IMR-90 (cell line): ENCODE measurements around the gene PDILT. TPM values are rescaled to one million over a fixed set of nuclear protein-coding genes. Genes with fewer than 3 reads are reported as not detected.

ENCODE experiments used
- ATAC-seq: fragments of 200-7000 bp; cut with Tn5 transposase; 2 replicates; pipeline ENCODE4 v1.9.1; 2020; ENCODE audit warnings: low read depth, mild to moderate bottlenecking, moderate library complexity
- BruUV-seq: library from RNA; stranded (reverse); fragments of 400-500 nt; replicated peaks from 2 replicates; lab custom pipeline; 2021; lab: Mats Ljungman, UMichigan
- CTCF ChIA-PET: fragments of 300-600 bp; formaldehyde crosslinking; extraction: SDS; loops from one replicate; lab custom pipeline; 2021; ENCODE audit warnings: antibody characterized with exemption; lab: Yijun Ruan, JAX
- POLR2A ChIA-PET: fragments of 300-600 bp; sonication (Branson Sonifier 250); formaldehyde crosslinking; loops from one replicate; lab custom pipeline; 2022; ENCODE audit warnings: antibody characterized with exemption; ENCODE audit not compliant: unreplicated experiment; lab: Charles Lee
- DNase-seq: peaks from one replicate; pipeline ENCODE4 v3.0.0; 2013
- H2AFZ ChIP-seq: replicated peaks from 2 replicates; pipeline ENCODE3; 2013; ENCODE audit warnings: low read length, mild to moderate bottlenecking; ENCODE audit not compliant: poor library complexity
- H2AK5ac ChIP-seq: 2 replicates; pipeline ENCODE4 v1.6.1; 2013; ENCODE audit warnings: low read depth, low read length, inconsistent platforms
- H2AK9ac ChIP-seq: replicated peaks from 2 replicates; pipeline ENCODE3; 2013; ENCODE audit warnings: mild to moderate bottlenecking, low read depth, low read length, moderate library complexity; ENCODE audit not compliant: poor library complexity
- H2BK120ac ChIP-seq: 2 replicates; pipeline ENCODE4 v1.6.1; 2013; ENCODE audit warnings: low read depth, low read length, inconsistent platforms
- H2BK15ac ChIP-seq: 3 replicates; pipeline ENCODE4 v1.6.1; 2013; ENCODE audit warnings: low read depth, low read length, inconsistent platforms
- H2BK20ac ChIP-seq: 2 replicates; pipeline ENCODE4 v1.6.1; 2013; ENCODE audit warnings: low read depth, mild to moderate bottlenecking, inconsistent platforms, low read length, moderate library complexity
- H2BK5ac ChIP-seq: 2 replicates; pipeline ENCODE4 v1.6.1; 2013; ENCODE audit warnings: mild to moderate bottlenecking, low read depth, low read length, inconsistent platforms; ENCODE audit not compliant: poor library complexity, severe bottlenecking
- H3K14ac ChIP-seq: replicated peaks from 2 replicates; pipeline ENCODE4 v1.6.1; 2013; ENCODE audit warnings: low read depth, low read length, inconsistent platforms
- H3K18ac ChIP-seq: 2 replicates; pipeline ENCODE4 v1.6.1; 2013; ENCODE audit warnings: low read depth, low read length, control low read depth
- H3K23ac ChIP-seq: 2 replicates; pipeline ENCODE4 v1.6.1; 2013; ENCODE audit warnings: low read depth, low read length, inconsistent platforms
- H3K27ac ChIP-seq: 2 replicates; pipeline ENCODE4 v1.5.1; 2013; ENCODE audit warnings: mild to moderate bottlenecking, control low read depth, low read length; ENCODE audit not compliant: insufficient read depth
- H3K27me3 ChIP-seq: 2 replicates; pipeline ENCODE4 v1.6.1; 2013; ENCODE audit warnings: low read length; ENCODE audit not compliant: control insufficient read depth, insufficient read depth
- H3K36me3 ChIP-seq: 2 replicates; pipeline ENCODE4 v1.6.1; 2013; ENCODE audit warnings: low read length, mixed read lengths; ENCODE audit not compliant: control insufficient read depth, insufficient read depth
- H3K4ac ChIP-seq: 2 replicates; pipeline ENCODE4 v1.6.1; 2013; ENCODE audit warnings: low read depth, low read length, inconsistent platforms
- H3K4me1 ChIP-seq: 2 replicates; pipeline ENCODE4 v1.6.1; 2013; ENCODE audit warnings: low read length, mixed read lengths; ENCODE audit not compliant: control insufficient read depth, insufficient read depth
- H3K4me2 ChIP-seq: 2 replicates; pipeline ENCODE4 v1.6.1; 2013; ENCODE audit warnings: low read depth, mild to moderate bottlenecking, control low read depth, low read length, moderate library complexity
- H3K4me3 ChIP-seq: 2 replicates; pipeline ENCODE4 v1.5.1; 2013; ENCODE audit warnings: low read depth, mild to moderate bottlenecking, control low read depth, low read length, moderate library complexity; ENCODE audit not compliant: insufficient read depth
- H3K56ac ChIP-seq: 2 replicates; pipeline ENCODE4 v1.6.1; 2013; ENCODE audit warnings: low read length, inconsistent platforms; ENCODE audit not compliant: insufficient read depth; ENCODE audit errors: extremely low read depth
- H3K79me1 ChIP-seq, 2 experiments: 2 replicates each; pipeline ENCODE4 v1.6.1; 2013; ENCODE audit warnings: low read length in 2 of 2, inconsistent platforms in 1 of 2, low read depth in 1 of 2
- H3K9ac ChIP-seq: 2 replicates; pipeline ENCODE4 v1.6.1; 2013; ENCODE audit warnings: low read depth, low read length, control low read depth
- H3K9me1 ChIP-seq: 2 replicates; pipeline ENCODE4 v1.6.1; 2013; ENCODE audit warnings: low read length, inconsistent platforms; ENCODE audit not compliant: insufficient read depth
- H3K9me3 ChIP-seq: 2 replicates; pipeline ENCODE4 v1.6.1; 2013; ENCODE audit warnings: low read length; ENCODE audit not compliant: control insufficient read depth, insufficient read depth
- H4K20me1 ChIP-seq: 2 replicates; pipeline ENCODE4 v1.6.1; 2013; ENCODE audit warnings: low read length, inconsistent platforms; ENCODE audit not compliant: insufficient read depth
- H4K5ac ChIP-seq: 2 replicates; pipeline ENCODE4 v1.6.1; 2013; ENCODE audit warnings: mild to moderate bottlenecking, low read depth, low read length, control low read depth
- H4K8ac ChIP-seq, 2 experiments: 2 replicates each; pipeline ENCODE4 v1.6.1; 2013; ENCODE audit warnings: low read depth in 2 of 2, low read length in 2 of 2, control low read depth in 1 of 2, inconsistent platforms in 1 of 2
- H4K91ac ChIP-seq: 2 replicates; pipeline ENCODE4 v1.6.1; 2013; ENCODE audit warnings: low read depth, low read length, inconsistent platforms; ENCODE audit not compliant: insufficient read depth
- BHLHE40 ChIP-seq: fragments of 150-350 bp; IDR thresholded peaks from 2 replicates; pipeline ENCODE4 v1.6.1; 2016; ENCODE audit warnings: mild to moderate bottlenecking, low read depth, low read length
- CEBPB ChIP-seq: IDR thresholded peaks from 2 replicates; pipeline ENCODE4 v1.6.1; 2012; ENCODE audit warnings: low read depth, low read length, improper control_type of control experiment
- CHD1 ChIP-seq: IDR thresholded peaks from 2 replicates; pipeline ENCODE4 v1.6.1; 2012; ENCODE audit warnings: low read depth, low read length, improper control_type of control experiment
- ELK1 ChIP-seq: fragments of 150-350 bp; IDR thresholded peaks from 2 replicates; pipeline ENCODE4 v1.6.1; 2016; ENCODE audit warnings: low read depth, mild to moderate bottlenecking, low read length, moderate library complexity, borderline replicate concordance
- FOS ChIP-seq: fragments of 150-350 bp; IDR thresholded peaks from 2 replicates; pipeline ENCODE4 v1.6.1; 2016; ENCODE audit warnings: low read depth, low read length
- MAFK ChIP-seq: IDR thresholded peaks from 2 replicates; pipeline ENCODE4 v1.6.1; 2012; ENCODE audit warnings: low read depth, low read length, improper control_type of control experiment
- MAZ ChIP-seq: IDR thresholded peaks from 2 replicates; pipeline ENCODE4 v1.6.1; 2012; ENCODE audit warnings: low read depth, mild to moderate bottlenecking, low read length, improper control_type of control experiment, moderate library complexity, borderline replicate concordance
- MXI1 ChIP-seq: IDR thresholded peaks from 2 replicates; pipeline ENCODE4 v1.6.1; 2012; ENCODE audit warnings: low read depth, mild to moderate bottlenecking, low read length, moderate library complexity, borderline replicate concordance
- NFE2L2 ChIP-seq: fragments of 150-350 bp; IDR thresholded peaks from 2 replicates; pipeline ENCODE4 v1.6.1; 2016; ENCODE audit warnings: low read depth, mild to moderate bottlenecking, low read length
- POLR2A ChIP-seq: IDR thresholded peaks from 2 replicates; pipeline ENCODE4 v1.6.1; 2012; ENCODE audit warnings: mild to moderate bottlenecking, low read depth, low read length
- RAD21 ChIP-seq: IDR thresholded peaks from 2 replicates; pipeline ENCODE4 v1.6.1; 2012; ENCODE audit warnings: low read length, improper control_type of control experiment
- RCOR1 ChIP-seq: IDR thresholded peaks from 2 replicates; pipeline ENCODE4 v1.6.1; 2012; ENCODE audit warnings: mild to moderate bottlenecking, low read length, improper control_type of control experiment; ENCODE audit not compliant: insufficient replicate concordance
- RFX5 ChIP-seq: IDR thresholded peaks from 2 replicates; pipeline ENCODE4 v1.8.0; 2012; ENCODE audit warnings: low read depth, mild to moderate bottlenecking, low read length, moderate library complexity
- SMC3 ChIP-seq: fragments of 150-350 bp; IDR thresholded peaks from 2 replicates; pipeline ENCODE4 v1.6.1; 2016; ENCODE audit warnings: low read depth, mild to moderate bottlenecking, antibody characterized with exemption, low read length, moderate library complexity
- WGBS, 2 experiments: methylation state at CpG; one replicate each; pipeline versions ENCODE4 v1.1.5 to v1.1.7; 2013; ENCODE audit warnings: missing lambda C conversion rate in 2 of 2; ENCODE audit not compliant: insufficient read length in 1 of 2; ENCODE audit errors: extremely low coverage in 2 of 2; 5-methylcytosine and 5-hydroxymethylcytosine counted together
- dilution Hi-C: fragments of 300-500 bp; cut with HindIII; formaldehyde crosslinking; loops from one replicate; pipeline ENCODE4 v1.14.3; 2018; ENCODE audit warnings: low sequenced_read_pairs; ENCODE audit not compliant: unreplicated experiment
- in situ Hi-C: fragments of 300-500 bp; cut with MboI; formaldehyde crosslinking; loops from 3 replicates; pipeline ENCODE4 v1.14.3; 2019; ENCODE audit warnings: low sequenced_read_pairs, inconsistent platforms, mixed read lengths
- intact Hi-C: fragments of 100-400 bp; cut with micrococcal nuclease; formaldehyde crosslinking; loops from 2 replicates; pipeline ENCODE4 v1.10.0; 2022
- polyA plus RNA-seq, 3 experiments: library from polyadenylated mRNA; depleted of rRNA; stranded (reverse); fragments of >200 nt; gene quantifications; 2 replicates each; pipeline ENCODE4 v1.2.3, GENCODE V29; 2012; ENCODE audit warnings: low replicate concordance in 1 of 3
- total RNA-seq: library from RNA; depleted of rRNA; stranded (reverse); fragments of >200 nt; gene quantifications from 2 replicates; pipeline ENCODE4 v1.2.3, GENCODE V29; 2012
- TF ChIP-seq, protein P1 (sequence below): fragments of 150-350 bp; IDR thresholded peaks from 2 replicates; pipeline ENCODE4 v1.6.1; 2017; ENCODE audit warnings: mild to moderate bottlenecking, antibody characterized with exemption, low read length, low read depth
- TF ChIP-seq, protein P2 (sequence below): conservative IDR thresholded peaks from 2 replicates; pipeline ENCODE4 v1.5.1; 2012; ENCODE audit warnings: mild to moderate bottlenecking, low read depth, low read length, improper control_type of control experiment

The PDILT gene
- total and polyA plus RNA-seq, 2 of the 4 experiments (the other 2 are of a cell fraction), result not detected

DNA sequence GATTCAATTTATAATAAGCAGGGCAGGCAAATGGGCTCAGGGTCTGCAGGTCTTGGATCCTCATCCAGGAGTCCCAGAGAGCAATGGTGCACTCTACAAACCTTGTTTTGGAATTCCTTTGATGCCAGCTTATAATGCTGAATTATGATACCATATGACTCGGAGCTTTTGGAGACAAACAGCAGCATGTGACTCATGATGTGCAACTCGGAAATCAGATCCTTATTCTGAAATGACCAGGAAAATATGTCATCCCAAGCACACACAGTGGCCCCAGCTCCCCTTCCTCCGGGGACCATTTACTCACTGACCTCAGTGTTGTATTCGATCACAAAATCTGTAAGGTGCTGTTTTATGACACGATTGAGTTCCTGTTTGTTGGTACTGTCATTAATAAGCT is 31.8 kb downstream of the PDILT start:
- dilution Hi-C loops (no loop called here), intact Hi-C loops (no loop called here)

More for the DNA sequence above, 31.8 kb downstream of the PDILT start:
- no peaks in the 10 kb centered on the region for H3K4me1 ChIP-seq
- no peaks in the 10 kb centered on the region for H3K79me1 ChIP-seq
- no CpG with 5 or more reads among the region's 5 CpGs for WGBS, 2 experiments
- POLR2A ChIA-PET, result no interaction called here
- DNase-seq (no peak), ATAC-seq (no peak)
- no peak overlapping the region for H2AK5ac ChIP-seq
- no peaks in the 10 kb centered on the region for H3K36me3 ChIP-seq
- no peak overlapping the region for H4K91ac ChIP-seq
- H4K8ac ChIP-seq, result no peak overlapping the region
- no peak overlapping the region for H2BK15ac ChIP-seq
- TF ChIP-seq, protein P1, sequence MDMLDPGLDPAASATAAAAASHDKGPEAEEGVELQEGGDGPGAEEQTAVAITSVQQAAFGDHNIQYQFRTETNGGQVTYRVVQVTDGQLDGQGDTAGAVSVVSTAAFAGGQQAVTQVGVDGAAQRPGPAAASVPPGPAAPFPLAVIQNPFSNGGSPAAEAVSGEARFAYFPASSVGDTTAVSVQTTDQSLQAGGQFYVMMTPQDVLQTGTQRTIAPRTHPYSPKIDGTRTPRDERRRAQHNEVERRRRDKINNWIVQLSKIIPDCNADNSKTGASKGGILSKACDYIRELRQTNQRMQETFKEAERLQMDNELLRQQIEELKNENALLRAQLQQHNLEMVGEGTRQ, result no peak
- TF ChIP-seq CEBPB (no peak), FOS (no peak), ELK1 (no peak), MXI1 (no peak), MAZ (no peak), RAD21 (no peak), POLR2A (no peak), MAFK (no peak), RCOR1 (no peak), RFX5 (no peak), CHD1 (no peak), NFE2L2 (no peak), SMC3 (no peak), BHLHE40 (no peak)
- TF ChIP-seq, protein P2, sequence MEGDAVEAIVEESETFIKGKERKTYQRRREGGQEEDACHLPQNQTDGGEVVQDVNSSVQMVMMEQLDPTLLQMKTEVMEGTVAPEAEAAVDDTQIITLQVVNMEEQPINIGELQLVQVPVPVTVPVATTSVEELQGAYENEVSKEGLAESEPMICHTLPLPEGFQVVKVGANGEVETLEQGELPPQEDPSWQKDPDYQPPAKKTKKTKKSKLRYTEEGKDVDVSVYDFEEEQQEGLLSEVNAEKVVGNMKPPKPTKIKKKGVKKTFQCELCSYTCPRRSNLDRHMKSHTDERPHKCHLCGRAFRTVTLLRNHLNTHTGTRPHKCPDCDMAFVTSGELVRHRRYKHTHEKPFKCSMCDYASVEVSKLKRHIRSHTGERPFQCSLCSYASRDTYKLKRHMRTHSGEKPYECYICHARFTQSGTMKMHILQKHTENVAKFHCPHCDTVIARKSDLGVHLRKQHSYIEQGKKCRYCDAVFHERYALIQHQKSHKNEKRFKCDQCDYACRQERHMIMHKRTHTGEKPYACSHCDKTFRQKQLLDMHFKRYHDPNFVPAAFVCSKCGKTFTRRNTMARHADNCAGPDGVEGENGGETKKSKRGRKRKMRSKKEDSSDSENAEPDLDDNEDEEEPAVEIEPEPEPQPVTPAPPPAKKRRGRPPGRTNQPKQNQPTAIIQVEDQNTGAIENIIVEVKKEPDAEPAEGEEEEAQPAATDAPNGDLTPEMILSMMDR, result no peak
- H2AFZ ChIP-seq, result no peak overlapping the region
- H3K4ac ChIP-seq, result no peak overlapping the region
- H2BK20ac ChIP-seq, result no peak overlapping the region
- H2BK5ac ChIP-seq, result no peak overlapping the region
- CTCF ChIA-PET, result interaction anchor here (1.7 kb wide), 1 partner anchor 11 kb away, joined by 4 read pairs; no protein-coding TSS in a partner anchor
- no peak overlapping the region for H3K14ac ChIP-seq
- no peak overlapping the region for H3K18ac ChIP-seq
- no peak overlapping the region for H3K27ac ChIP-seq
- no peaks in the 10 kb centered on the region for H3K27me3 ChIP-seq
- no TSS peak for BruUV-seq
- no peak overlapping the region for H3K4me2 ChIP-seq
- in situ Hi-C loops, result no loop called here
- H3K4me3 ChIP-seq, result no peak overlapping the region
- no peak overlapping the region for H3K56ac ChIP-seq
- H3K9ac ChIP-seq, result no peak overlapping the region
- H2BK120ac ChIP-seq, result no peak overlapping the region
- no peak overlapping the region for H2AK9ac ChIP-seq
- no peaks in the 10 kb centered on the region for H3K9me1 ChIP-seq
- H3K23ac ChIP-seq, result no peak overlapping the region
- H3K9me3 ChIP-seq, result peaks cover 3% of the 10 kb centered on the region; the same call in 1 of the 2 replicates
- H4K20me1 ChIP-seq, result no peaks in the 10 kb centered on the region
- no peak overlapping the region for H4K5ac ChIP-seq
